SK-N-MC (cell line): ENCODE data around the gene MORC3.
"Not testable (repeated sequence)": the region's sequence is repeated elsewhere in the genome, so short reads cannot be mapped to it uniquely, and the experiment has no call there.

Experiments used
- DNase-seq: peaks from one replicate; pipeline ENCODE4 v3.0.0-alpha.2; 2011; ENCODE audit warnings: low read depth, low spot score
- H3K27ac ChIP-seq: fragments of 200-600 bp; sonication (generic); 2 replicates; pipeline ENCODE4 v1.5.1; 2016; ENCODE audit warnings: mixed run types
- H3K36me3 ChIP-seq: fragments of 200-600 bp; sonication (generic); 2 replicates; pipeline ENCODE4 v1.6.1; 2017; ENCODE audit warnings: antibody characterized with exemption, low read length, mixed read lengths; ENCODE audit not compliant: insufficient read depth
- H3K4me3 ChIP-seq: fragments of 200-600 bp; sonication (generic); 2 replicates; pipeline ENCODE4 v1.5.1; 2016
- H3K9ac ChIP-seq: fragments of 200-600 bp; sonication (generic); 2 replicates; pipeline ENCODE4 v1.8.0; 2017; ENCODE audit warnings: mixed run types, mixed read lengths; ENCODE audit not compliant: insufficient read length
- H3K9me3 ChIP-seq: fragments of 200-600 bp; sonication (generic); 2 replicates; pipeline ENCODE4 v1.6.1; 2017; ENCODE audit warnings: low read depth, mild to moderate bottlenecking, antibody characterized with exemption, low read length, moderate library complexity, mixed read lengths
- EZH2 ChIP-seq: fragments of 200-600 bp; sonication (generic); IDR thresholded peaks from one replicate; pipeline ENCODE4 v1.6.1; 2017; ENCODE audit warnings: antibody characterized with exemption
- FOXP2 ChIP-seq: optimal IDR thresholded peaks from 2 replicates; pipeline ENCODE3; 2011; ENCODE audit warnings: mild to moderate bottlenecking, moderate library complexity; ENCODE audit not compliant: insufficient read depth; ENCODE audit errors: extremely low read length, control extremely low read depth
- POLR2AphosphoS5 ChIP-seq: IDR thresholded peaks from 2 replicates; pipeline ENCODE4 v1.6.1; 2012; ENCODE audit warnings: mild to moderate bottlenecking, low read depth, low read length, borderline replicate concordance

The MORC3 gene

DNA sequence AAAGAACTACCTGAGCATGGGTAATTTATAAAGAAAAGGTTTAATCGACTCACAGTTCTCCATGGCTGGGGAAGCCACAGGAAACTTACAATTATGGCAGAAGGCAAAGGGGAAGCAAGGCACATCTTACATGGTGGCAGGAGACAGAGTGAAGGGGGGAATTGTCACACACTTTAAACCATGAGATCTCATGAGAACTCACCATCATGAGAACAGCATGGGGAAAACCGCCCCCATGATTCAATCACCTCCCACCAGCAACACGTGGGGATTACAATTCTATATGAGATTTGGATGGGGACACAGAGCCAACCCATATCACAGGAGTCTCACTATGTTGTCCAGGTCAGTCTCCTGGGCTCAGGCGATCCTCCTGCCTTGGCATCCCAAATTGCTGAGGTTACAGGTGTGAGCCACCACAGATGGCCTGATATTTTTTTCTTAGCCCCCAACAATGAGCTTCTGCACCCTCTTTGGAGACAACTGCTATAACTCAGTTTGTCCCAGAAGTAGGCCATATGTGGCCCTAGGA, 22.5 kb upstream of the MORC3 start:
- Histone ChIP-seq H3K4me3 (no peak overlapping the region), H3K9ac (no peak overlapping the region), H3K36me3 (no peaks in the 10 kb centered on the region), H3K27ac (no peak overlapping the region), H3K9me3 (no peaks in the 10 kb centered on the region)
- no peak for TF ChIP-seq FOXP2
- TF ChIP-seq EZH2: no peak
- TF ChIP-seq POLR2AphosphoS5: no peak
- DNase-seq: no peak

DNA sequence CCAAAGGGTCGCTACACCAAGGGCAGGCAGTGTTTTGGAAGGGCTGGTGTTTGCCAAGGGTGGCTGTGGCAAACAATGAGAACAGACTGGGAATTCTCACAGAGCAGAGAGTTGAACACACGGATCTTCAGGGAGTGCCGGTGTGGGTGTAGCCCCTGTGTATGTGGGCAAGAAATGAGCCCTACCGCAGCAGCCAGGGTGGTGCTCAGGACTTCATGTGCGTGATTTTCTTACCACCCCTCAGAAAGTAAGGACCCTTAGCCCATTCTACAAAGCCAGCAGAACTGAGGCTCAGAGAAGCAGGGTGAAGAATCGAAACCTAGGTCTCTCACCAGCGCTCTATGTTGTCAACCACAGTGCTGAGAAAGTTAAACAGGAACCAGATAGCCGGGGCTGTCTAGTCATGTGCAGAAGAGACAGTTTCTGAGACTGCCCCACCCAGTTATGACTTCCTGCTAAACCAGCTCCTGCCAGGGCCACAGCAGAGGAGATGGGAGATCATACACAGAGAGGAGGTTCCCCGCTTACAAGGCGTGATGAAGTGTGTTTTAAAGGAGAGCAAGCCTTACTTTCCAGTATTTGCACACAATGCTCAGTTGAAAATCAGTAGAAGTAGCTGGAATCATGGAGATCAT, 21.9 kb upstream of the MORC3 start:
- Histone ChIP-seq H3K4me3 (no peak overlapping the region), H3K9ac (no peak overlapping the region), H3K27ac (no peak overlapping the region), H3K36me3 (no peaks in the 10 kb centered on the region), H3K9me3 (no peaks in the 10 kb centered on the region)
- no peak for TF ChIP-seq EZH2
- no peak for DNase-seq

DNA sequence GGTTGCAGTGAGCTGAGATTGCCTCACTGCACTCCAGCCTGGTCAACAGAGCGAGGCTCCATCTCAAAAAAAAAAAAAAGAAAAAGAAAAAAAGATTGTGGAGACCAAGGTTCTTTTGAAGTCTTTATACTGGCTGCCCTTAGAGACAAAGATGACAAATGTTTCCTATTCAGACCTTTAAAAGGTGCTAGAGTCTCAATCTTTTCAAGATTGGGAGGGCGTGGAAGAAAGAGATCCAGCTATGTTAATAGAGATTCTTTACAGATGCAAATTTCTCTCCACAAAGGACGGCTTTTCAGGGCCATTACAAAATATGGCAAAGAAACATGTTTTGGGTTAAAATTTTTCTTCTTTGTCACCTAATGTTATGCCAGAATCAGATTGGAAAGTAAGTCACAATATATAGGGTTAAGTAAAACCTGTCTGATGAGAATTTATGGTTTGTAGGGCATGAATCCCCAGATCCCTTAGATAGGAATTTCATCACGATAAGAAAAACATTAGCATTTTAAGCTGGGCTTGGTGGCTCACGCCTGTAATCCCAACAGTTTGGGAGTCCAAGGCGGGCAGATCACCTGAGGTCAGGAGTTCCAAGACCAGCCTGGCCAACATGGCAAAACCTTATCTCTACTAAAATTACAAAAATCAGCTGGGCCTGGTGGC, 13.0 kb upstream of the MORC3 start:
- Histone ChIP-seq H3K36me3 (no peaks in the 10 kb centered on the region), H3K9me3 (no peaks in the 10 kb centered on the region), H3K4me3 (no peak overlapping the region), H3K9ac (no peak overlapping the region), H3K27ac (no peak overlapping the region)
- DNase-seq: no peak
- TF ChIP-seq POLR2AphosphoS5: no peak
- TF ChIP-seq EZH2: no peak
- TF ChIP-seq FOXP2: no peak

DNA sequence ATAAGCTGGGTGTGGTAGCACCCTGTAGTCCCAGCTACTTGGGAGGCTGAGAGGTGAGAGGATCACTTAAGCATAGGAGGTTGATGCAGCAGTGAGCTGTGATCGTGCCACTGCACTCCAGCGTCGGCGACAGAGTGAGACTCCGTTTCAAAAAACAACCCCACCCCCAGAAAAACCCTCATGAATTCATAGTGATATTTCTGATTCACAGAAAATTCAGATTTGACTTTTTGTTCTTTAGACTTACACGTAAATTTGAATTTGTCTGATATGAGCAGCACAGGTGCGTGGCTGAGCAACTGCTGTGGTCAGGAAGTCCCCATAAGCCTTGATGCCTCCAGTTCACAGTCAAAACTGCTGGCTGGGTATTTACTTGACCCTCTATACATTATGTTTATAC, 10.0 kb upstream of the MORC3 start:
- Histone ChIP-seq H3K4me3 (no peak overlapping the region), H3K9ac (no peak overlapping the region), H3K9me3 (no peaks in the 10 kb centered on the region), H3K27ac (no peak overlapping the region), H3K36me3 (no peaks in the 10 kb centered on the region)
- TF ChIP-seq FOXP2: no peak
- TF ChIP-seq POLR2AphosphoS5: no peak
- TF ChIP-seq EZH2: no peak
- no peak for DNase-seq

DNA sequence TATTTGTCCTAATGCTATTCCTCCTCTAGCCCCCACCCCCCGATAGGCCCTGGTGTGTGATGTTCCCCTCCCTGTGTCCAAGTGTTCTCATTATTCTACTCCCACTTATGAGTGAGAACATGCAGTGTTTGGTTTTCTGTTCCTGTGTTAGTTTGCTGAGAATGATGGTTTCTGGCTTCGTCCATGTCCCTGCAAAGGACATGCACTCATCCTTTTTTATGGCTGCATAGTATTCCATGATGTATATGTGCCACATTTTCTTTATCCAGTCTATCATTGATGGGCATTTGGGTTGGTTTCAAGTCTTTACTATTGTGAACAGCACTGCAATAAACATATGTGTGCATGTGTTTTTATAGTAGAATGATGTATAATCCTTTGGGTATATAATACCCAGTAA, 6.6 kb upstream of the MORC3 start:
- DNase-seq, H3K36me3 ChIP-seq, H3K9ac ChIP-seq, H3K27ac ChIP-seq, H3K4me3 ChIP-seq, H3K9me3 ChIP-seq: not testable (repeated sequence)

DNA sequence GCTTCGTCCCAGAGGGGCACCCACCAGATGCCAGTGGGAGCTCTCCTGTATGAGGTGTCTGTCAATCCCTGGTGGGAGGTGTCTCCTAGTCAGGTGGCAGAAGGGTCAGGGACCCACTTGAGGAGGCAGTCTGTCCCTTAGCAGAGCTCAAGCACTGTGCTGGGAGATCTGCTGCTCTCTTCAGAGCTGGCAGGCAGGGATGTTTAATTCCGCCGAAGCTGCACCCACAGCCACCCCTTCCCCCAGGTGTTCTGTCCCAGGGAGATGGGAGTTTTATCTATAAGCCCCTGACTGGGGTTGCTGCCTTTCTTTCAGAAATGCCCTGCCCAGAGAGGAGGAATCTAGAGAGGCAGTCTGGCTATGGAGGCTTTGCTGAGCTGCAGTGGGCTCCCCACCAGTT, 4.0 kb upstream of the MORC3 start:
- H3K9ac ChIP-seq, H3K9me3 ChIP-seq, H3K36me3 ChIP-seq, H3K4me3 ChIP-seq, H3K27ac ChIP-seq, DNase-seq: not testable (repeated sequence)

DNA sequence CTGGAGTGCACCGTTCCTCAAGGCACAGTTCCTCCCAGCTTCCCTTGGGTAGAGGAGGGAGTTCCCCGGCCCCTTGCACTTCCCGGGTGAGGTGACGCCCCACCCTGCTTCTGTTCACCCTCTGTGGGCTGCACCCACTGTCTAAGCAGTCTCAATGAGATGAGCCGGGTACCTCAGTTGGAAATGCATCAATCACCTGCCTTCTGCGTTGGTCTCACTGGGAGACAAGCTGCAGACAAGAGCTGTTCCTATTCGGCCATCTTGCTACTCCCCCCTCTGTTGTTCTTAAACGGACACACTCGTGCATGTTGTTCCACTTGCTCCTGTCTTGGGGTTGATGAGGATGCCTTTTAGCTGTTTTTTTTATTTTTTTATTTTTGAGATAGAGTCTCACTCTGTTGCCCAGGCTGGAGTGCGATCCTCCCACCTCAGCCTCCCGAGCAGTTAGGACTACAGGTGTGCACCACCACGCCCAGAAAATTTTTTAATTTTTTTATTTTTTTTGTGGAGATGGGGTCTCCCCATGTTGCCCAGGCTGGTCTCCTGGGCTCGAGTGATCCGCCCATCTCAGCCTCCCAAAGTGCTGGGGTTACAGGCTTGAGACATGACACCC, 3.0 kb upstream of the MORC3 start:
- no peak for DNase-seq
- Histone ChIP-seq H3K9ac (no peak overlapping the region), H3K27ac (no peak overlapping the region), H3K4me3 (no peak overlapping the region), H3K36me3 (no peaks in the 10 kb centered on the region), H3K9me3 (no peaks in the 10 kb centered on the region)
- TF ChIP-seq EZH2: no peak
- no peak for TF ChIP-seq POLR2AphosphoS5
- no peak for TF ChIP-seq FOXP2

DNA sequence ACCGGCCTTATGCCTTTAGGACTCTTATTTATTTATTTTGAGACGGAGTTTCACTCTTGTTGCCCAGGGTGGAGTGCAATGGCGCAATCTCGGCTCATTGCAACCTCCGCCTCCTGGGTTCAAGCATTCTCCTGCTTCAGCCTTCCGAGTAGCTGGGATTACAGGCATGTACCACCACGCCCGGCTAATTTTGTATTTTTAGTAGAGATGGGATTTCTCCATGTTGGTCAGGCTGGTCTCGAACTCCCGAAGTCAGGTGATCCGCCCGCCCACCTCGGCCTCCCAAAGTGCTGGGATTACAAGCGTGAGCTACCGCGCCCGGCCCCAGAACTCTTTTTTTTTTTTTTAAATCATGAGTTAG, 611 bp upstream of the MORC3 start:
- Histone ChIP-seq H3K27ac (peak overlapping the region; percentile 90), H3K4me3 (peak overlapping the region; percentile 98)

DNA sequence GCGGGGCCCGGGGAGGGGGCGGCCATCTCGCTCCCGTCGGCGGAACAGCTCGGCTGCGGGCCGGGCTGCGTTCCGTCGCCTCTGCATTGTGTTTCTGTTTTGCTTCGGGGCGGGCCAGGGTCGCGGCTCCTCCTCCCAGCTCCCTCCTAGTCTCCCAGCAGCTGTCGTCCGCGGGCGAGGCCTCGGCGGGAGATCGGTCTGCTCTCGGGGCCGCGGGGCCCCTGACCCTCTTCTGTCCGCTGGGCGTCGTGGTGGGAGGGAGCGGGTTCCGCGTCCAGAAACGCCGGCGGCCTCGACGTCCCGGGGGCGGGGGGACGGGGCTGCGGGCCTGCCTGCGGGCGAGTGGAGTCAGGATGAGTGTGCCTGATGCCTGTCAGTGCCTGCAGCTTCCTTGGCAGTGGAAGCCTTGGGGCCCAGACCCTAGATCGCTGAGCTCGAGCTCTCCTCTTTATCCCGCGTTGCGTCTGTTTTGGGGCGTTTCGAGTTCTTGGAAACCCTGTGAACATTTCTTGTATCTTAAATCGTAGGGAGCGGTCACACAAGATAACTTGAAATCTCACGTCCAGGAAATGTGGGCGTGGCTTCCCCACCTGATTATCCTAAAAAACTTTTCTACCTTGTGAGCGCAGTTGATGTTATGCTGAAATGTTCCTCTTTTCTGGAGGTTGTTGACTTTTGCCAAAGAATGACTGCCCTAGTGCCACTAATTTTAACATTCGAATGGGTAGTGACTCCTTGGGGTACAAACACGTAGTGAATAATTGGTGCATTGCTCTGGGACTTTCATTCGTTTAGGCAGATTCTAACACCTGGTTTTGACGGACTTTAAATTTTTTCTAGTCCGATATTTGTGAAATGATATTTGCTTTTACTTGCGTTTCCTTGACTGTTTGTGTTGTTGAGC, 676 bp downstream of the MORC3 start:
- Histone ChIP-seq H3K36me3 (peaks cover 20% of the 10 kb centered on the region), H3K9me3 (no peaks in the 10 kb centered on the region), H3K9ac (peak overlapping the region; percentile 73), H3K4me3 (peak overlapping the region; percentile 98), H3K27ac (peak overlapping the region; percentile 90)
- TF ChIP-seq POLR2AphosphoS5 (no peak), FOXP2 (no peak), EZH2 (no peak)
- DNase-seq: no peak

More for the DNA sequence above, 611 bp upstream of the MORC3 start:
- not testable (repeated sequence) for DNase-seq, H3K9me3 ChIP-seq, H3K36me3 ChIP-seq
- peak overlapping the region; percentile 84 for H3K9ac ChIP-seq
